Measurements from ENCODE around the gene TMEM150B. TPM values are rescaled to one million over a fixed set of nuclear protein-coding genes. Genes with fewer than 3 reads are reported as not detected.

Gene TMEM150B
- total and polyA plus RNA-seq, 2 of the 13 experiments (the other 11 are each of a cell fraction or from before 2014, with no cell fraction given): 1.3 to 1.8 TPM

DNA sequence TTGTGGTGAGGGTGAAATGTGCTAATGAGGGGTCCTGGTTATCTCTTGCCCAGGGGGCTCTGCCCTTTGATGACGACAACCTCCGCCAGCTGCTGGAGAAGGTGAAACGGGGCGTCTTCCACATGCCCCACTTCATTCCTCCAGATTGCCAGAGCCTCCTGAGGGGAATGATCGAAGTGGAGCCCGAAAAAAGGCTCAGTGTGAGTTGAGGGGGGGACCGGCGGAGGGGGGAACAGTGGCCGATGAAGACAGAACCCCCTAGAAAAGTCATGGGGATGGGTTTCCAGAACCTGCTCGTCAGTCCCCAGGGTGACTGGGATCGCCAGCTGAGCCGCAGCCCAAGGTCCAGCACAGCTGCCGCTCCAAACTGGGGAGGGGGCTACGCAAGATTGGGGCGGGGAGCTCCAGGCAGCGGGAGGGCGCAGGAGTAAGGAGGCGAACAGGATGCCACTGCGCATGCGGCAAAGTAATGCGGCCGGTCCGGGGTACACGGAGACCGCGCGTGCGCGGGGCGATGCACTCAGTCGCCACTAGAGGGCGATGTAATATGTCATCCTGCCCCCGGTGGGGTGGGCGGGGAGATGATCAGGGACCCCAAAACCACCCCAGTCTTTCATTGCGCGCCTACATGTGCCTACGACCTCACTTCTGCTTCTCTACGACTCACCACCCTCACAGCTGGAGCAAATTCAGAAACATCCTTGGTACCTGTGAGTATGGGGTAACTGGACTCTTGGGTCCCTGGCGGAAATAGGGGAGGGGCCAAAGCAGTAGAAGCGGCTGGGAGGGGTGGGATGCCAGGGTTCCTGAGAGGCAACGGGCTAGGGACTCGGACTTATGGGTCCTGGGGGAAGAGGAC lies 23.5 kb downstream of the TMEM150B start (continued):
- TF ChIP-seq STAG1 (CRISPR knock-in tag; IDR thresholded peaks at IDR 0.05): peak; percentile 78
- TF ChIP-seq HNRNPUL1 (IDR thresholded peaks at IDR 0.05; ENCODE audit: low read depth, low read length): no peak
- TF ChIP-seq ZMAT3 (CRISPR knock-in tag; conservative IDR thresholded peaks at IDR 0.05): 0 out of 2 replicates have a peak, but pooled peaks have one; percentile 44
- no peak for TF ChIP-seq DMAP1 (CRISPR knock-in tag; IDR thresholded peaks at IDR 0.05)
- TF ChIP-seq TBX3 (IDR thresholded peaks at IDR 0.05; ENCODE audit: borderline replicate concordance): no peak
- TF ChIP-seq ZNF746 (CRISPR knock-in tag; IDR thresholded peaks at IDR 0.05): no peak
- no peak for TF ChIP-seq ZNF230 (CRISPR knock-in tag; IDR thresholded peaks at IDR 0.05)
- TF ChIP-seq ZNF441 (CRISPR knock-in tag; IDR thresholded peaks at IDR 0.05; ENCODE audit: borderline replicate concordance): no peak
- peak; percentile 21; the same call in 1 of the 2 replicates for TF ChIP-seq ZNF143 (CRISPR knock-in tag; IDR thresholded peaks at IDR 0.05)
- no peak for TF ChIP-seq RXRA (CRISPR knock-in tag; IDR thresholded peaks at IDR 0.05)
- TF ChIP-seq, protein P1, sequence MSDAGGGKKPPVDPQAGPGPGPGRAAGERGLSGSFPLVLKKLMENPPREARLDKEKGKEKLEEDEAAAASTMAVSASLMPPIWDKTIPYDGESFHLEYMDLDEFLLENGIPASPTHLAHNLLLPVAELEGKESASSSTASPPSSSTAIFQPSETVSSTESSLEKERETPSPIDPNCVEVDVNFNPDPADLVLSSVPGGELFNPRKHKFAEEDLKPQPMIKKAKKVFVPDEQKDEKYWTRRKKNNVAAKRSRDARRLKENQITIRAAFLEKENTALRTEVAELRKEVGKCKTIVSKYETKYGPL (CRISPR knock-in tag; IDR thresholded peaks at IDR 0.05): no peak
- TF ChIP-seq, protein P2, sequence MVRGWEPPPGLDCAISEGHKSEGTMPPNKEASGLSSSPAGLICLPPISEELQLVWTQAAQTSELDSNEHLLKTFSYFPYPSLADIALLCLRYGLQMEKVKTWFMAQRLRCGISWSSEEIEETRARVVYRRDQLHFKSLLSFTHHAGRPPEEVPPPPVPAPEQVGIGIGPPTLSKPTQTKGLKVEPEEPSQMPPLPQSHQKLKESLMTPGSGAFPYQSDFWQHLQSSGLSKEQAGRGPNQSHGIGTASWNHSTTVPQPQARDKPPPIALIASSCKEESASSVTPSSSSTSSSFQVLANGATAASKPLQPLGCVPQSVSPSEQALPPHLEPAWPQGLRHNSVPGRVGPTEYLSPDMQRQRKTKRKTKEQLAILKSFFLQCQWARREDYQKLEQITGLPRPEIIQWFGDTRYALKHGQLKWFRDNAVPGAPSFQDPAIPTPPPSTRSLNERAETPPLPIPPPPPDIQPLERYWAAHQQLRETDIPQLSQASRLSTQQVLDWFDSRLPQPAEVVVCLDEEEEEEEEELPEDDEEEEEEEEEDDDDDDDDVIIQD (CRISPR knock-in tag; IDR thresholded peaks at IDR 0.05; ENCODE audit: low read depth): no peak
- TF ChIP-seq SALL2 (CRISPR knock-in tag; IDR thresholded peaks at IDR 0.05): no peak; the same call in 1 of the 2 replicates
- TF ChIP-seq ZNF720 (CRISPR knock-in tag; IDR thresholded peaks at IDR 0.05): no peak
- TF ChIP-seq, protein P3, sequence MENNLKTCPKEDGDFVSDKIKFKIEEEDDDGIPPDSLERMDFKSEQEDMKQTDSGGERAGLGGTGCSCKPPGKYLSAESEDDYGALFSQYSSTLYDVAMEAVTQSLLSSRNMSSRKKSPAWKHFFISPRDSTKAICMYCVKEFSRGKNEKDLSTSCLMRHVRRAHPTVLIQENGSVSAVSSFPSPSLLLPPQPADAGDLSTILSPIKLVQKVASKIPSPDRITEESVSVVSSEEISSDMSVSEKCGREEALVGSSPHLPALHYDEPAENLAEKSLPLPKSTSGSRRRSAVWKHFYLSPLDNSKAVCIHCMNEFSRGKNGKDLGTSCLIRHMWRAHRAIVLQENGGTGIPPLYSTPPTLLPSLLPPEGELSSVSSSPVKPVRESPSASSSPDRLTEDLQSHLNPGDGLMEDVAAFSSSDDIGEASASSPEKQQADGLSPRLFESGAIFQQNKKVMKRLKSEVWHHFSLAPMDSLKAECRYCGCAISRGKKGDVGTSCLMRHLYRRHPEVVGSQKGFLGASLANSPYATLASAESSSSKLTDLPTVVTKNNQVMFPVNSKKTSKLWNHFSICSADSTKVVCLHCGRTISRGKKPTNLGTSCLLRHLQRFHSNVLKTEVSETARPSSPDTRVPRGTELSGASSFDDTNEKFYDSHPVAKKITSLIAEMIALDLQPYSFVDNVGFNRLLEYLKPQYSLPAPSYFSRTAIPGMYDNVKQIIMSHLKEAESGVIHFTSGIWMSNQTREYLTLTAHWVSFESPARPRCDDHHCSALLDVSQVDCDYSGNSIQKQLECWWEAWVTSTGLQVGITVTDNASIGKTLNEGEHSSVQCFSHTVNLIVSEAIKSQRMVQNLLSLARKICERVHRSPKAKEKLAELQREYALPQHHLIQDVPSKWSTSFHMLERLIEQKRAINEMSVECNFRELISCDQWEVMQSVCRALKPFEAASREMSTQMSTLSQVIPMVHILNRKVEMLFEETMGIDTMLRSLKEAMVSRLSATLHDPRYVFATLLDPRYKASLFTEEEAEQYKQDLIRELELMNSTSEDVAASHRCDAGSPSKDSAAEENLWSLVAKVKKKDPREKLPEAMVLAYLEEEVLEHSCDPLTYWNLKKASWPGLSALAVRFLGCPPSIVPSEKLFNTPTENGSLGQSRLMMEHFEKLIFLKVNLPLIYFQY (CRISPR knock-in tag; IDR thresholded peaks at IDR 0.05; ENCODE audit: borderline replicate concordance): no peak
- no peak for TF ChIP-seq SRSF9 (IDR thresholded peaks at IDR 0.05; ENCODE audit: borderline replicate concordance, insufficient read depth, low read depth, low read length, poor library complexity, severe bottlenecking)
- TF ChIP-seq ZNF333 (CRISPR knock-in tag; IDR thresholded peaks at IDR 0.05; ENCODE audit: borderline replicate concordance): no peak
- no peak for TF ChIP-seq FOXM1 (CRISPR knock-in tag; IDR thresholded peaks at IDR 0.05)
- TF ChIP-seq HOXA5 (CRISPR knock-in tag; IDR thresholded peaks at IDR 0.05): 0 out of 2 replicates have a peak, but pooled peaks have one; percentile 43
- TF ChIP-seq SMYD3 (CRISPR knock-in tag; IDR thresholded peaks at IDR 0.05): no peak
- TF ChIP-seq CEBPG (CRISPR knock-in tag; IDR thresholded peaks at IDR 0.05): no peak
- TF ChIP-seq ZNF644 (CRISPR knock-in tag; IDR thresholded peaks at IDR 0.05; ENCODE audit: low read depth): no peak
- no peak for TF ChIP-seq FOXJ3 (CRISPR knock-in tag; IDR thresholded peaks at IDR 0.05; ENCODE audit: borderline replicate concordance)
- no peak for TF ChIP-seq HMG20A (CRISPR knock-in tag; IDR thresholded peaks at IDR 0.05; ENCODE audit: borderline replicate concordance)
- no peak for TF ChIP-seq EP300 (IDR thresholded peaks at IDR 0.05; ENCODE audit: low read depth in 2 of 2, low read length in 2 of 2)
- TF ChIP-seq EP300 (CRISPR knock-in tag; IDR thresholded peaks at IDR 0.05; ENCODE audit: borderline replicate concordance): no peak
- no peak for TF ChIP-seq ZNF326 (CRISPR knock-in tag; IDR thresholded peaks at IDR 0.05; ENCODE audit: borderline replicate concordance)

Measured in HepG2 (cell line).